ENCODE measurements around the gene SARM1.

GRCh38 chr17:28371245-28372202 is at the start of gene SARM1:
- TF ChIP-seq POLR2AphosphoS5 (IDR thresholded peaks at IDR 0.05; ENCODE audit: insufficient read depth, low read depth, low read length): no peak
- no peak for TF ChIP-seq CTCF (IDR thresholded peaks at IDR 0.05; ENCODE audit: extremely low read depth in 1 of 2, insufficient read depth in 1 of 2, low read depth in 1 of 2, low read length in 2 of 2)
